ENCODE measurements around the gene FKBP11.

Gene FKBP11

DNA sequence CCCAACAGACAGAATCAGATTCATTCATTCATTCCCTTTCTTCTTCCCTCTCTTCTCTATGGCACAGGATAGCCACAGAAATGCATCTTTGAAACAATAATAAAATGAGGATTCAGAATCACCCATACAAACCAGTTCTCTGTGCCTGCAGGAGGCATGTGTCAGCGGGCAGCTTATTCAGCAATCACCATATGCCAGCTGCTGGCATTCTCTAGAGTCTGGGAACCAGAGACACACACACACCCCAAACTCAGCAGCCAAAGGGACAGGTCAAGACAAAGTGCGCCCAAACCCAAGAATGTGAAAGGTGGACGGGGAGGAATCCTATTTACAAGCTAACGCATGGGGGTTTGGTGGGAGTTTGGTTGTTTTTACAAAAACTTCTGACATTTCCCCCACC lies 17.9 kb upstream of the FKBP11 start:
- H3K27ac ChIP-seq (ENCODE audit: extremely low read depth, low read depth, low read length): no peak overlapping the region
- CTCF ChIA-PET: interaction anchor here (1.4 to 3.1 kb wide), 3 partner anchors 8 to 48 kb away, joined by 6 to 12 read pairs (median 8); no protein-coding TSS in a partner anchor
- H3K36me3 ChIP-seq (ENCODE audit: control insufficient read depth in 2 of 2, insufficient read depth in 1 of 2, low read length in 2 of 2): peaks cover 9 to 52% of the 10 kb centered on the region in 2 experiments; a peak in 2 of 3 replicates
- H3K9me3 ChIP-seq (ENCODE audit: control insufficient read depth, insufficient read depth, low read depth, low read length): no peaks in the 10 kb centered on the region
- no peaks in the 10 kb centered on the region for H3K4me1 ChIP-seq (ENCODE audit: control insufficient read depth, insufficient read depth, low read length)
- TF ChIP-seq GLIS1 (tag by site-specific recombination; IDR thresholded peaks at IDR 0.05) (no peak), KLF1 (tag by site-specific recombination; IDR thresholded peaks at IDR 0.05) (no peak), SP7 (tag by site-specific recombination; IDR thresholded peaks at IDR 0.05) (no peak), ZNF544 (tag by site-specific recombination; IDR thresholded peaks at IDR 0.05) (no peak), ZNF16 (tag by site-specific recombination; IDR thresholded peaks at IDR 0.05; ENCODE audit: low read depth) (no peak), ZNF670 (tag by site-specific recombination; IDR thresholded peaks at IDR 0.05; ENCODE audit: low read depth) (no peak), ZNF501 (tag by site-specific recombination; IDR thresholded peaks at IDR 0.05) (no peak), ZNF37A (tag by site-specific recombination; IDR thresholded peaks at IDR 0.05) (no peak), ZNF292 (tag by site-specific recombination; IDR thresholded peaks at IDR 0.05; ENCODE audit: borderline replicate concordance, low read depth) (no peak)
- TF ChIP-seq, protein P1, sequence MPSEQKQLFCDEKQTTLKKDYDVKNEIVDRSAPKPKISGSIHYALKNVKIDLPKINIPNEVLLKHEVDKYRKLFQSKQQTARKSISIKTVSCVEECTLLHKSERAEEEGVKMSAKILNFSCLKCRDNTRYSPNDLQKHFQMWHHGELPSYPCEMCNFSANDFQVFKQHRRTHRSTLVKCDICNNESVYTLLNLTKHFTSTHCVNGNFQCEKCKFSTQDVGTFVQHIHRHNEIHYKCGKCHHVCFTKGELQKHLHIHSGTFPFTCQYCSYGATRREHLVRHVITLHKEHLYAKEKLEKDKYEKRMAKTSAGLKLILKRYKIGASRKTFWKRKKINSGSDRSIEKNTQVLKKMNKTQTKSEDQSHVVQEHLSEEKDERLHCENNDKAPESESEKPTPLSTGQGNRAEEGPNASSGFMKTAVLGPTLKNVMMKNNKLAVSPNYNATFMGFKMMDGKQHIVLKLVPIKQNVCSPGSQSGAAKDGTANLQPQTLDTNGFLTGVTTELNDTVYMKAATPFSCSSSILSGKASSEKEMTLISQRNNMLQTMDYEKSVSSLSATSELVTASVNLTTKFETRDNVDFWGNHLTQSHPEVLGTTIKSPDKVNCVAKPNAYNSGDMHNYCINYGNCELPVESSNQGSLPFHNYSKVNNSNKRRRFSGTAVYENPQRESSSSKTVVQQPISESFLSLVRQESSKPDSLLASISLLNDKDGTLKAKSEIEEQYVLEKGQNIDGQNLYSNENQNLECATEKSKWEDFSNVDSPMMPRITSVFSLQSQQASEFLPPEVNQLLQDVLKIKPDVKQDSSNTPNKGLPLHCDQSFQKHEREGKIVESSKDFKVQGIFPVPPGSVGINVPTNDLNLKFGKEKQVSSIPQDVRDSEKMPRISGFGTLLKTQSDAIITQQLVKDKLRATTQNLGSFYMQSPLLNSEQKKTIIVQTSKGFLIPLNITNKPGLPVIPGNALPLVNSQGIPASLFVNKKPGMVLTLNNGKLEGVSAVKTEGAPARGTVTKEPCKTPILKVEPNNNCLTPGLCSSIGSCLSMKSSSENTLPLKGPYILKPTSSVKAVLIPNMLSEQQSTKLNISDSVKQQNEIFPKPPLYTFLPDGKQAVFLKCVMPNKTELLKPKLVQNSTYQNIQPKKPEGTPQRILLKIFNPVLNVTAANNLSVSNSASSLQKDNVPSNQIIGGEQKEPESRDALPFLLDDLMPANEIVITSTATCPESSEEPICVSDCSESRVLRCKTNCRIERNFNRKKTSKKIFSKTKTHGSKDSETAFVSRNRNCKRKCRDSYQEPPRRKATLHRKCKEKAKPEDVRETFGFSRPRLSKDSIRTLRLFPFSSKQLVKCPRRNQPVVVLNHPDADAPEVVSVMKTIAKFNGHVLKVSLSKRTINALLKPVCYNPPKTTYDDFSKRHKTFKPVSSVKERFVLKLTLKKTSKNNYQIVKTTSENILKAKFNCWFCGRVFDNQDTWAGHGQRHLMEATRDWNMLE (tag by site-specific recombination; conservative IDR thresholded peaks at IDR 0.05; ENCODE audit: low read depth): no peak
- TF ChIP-seq, protein P2, sequence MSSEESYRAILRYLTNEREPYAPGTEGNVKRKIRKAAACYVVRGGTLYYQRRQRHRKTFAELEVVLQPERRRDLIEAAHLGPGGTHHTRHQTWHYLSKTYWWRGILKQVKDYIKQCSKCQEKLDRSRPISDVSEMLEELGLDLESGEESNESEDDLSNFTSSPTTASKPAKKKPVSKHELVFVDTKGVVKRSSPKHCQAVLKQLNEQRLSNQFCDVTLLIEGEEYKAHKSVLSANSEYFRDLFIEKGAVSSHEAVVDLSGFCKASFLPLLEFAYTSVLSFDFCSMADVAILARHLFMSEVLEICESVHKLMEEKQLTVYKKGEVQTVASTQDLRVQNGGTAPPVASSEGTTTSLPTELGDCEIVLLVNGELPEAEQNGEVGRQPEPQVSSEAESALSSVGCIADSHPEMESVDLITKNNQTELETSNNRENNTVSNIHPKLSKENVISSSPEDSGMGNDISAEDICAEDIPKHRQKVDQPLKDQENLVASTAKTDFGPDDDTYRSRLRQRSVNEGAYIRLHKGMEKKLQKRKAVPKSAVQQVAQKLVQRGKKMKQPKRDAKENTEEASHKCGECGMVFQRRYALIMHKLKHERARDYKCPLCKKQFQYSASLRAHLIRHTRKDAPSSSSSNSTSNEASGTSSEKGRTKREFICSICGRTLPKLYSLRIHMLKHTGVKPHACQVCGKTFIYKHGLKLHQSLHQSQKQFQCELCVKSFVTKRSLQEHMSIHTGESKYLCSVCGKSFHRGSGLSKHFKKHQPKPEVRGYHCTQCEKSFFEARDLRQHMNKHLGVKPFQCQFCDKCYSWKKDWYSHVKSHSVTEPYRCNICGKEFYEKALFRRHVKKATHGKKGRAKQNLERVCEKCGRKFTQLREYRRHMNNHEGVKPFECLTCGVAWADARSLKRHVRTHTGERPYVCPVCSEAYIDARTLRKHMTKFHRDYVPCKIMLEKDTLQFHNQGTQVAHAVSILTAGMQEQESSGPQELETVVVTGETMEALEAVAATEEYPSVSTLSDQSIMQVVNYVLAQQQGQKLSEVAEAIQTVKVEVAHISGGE (tag by site-specific recombination; conservative IDR thresholded peaks at IDR 0.05; ENCODE audit: low read depth): no peak
- POLR2A ChIA-PET: interaction anchor here (0.6 to 1.6 kb wide), 4 partner anchors 10 to 76 kb away, joined by 3 to 7 read pairs (median 4); partner anchors contain the start of genes ARF3 and DDN
- H3K4me3 ChIP-seq (ENCODE audit: low read depth, low read length): no peak overlapping the region

DNA sequence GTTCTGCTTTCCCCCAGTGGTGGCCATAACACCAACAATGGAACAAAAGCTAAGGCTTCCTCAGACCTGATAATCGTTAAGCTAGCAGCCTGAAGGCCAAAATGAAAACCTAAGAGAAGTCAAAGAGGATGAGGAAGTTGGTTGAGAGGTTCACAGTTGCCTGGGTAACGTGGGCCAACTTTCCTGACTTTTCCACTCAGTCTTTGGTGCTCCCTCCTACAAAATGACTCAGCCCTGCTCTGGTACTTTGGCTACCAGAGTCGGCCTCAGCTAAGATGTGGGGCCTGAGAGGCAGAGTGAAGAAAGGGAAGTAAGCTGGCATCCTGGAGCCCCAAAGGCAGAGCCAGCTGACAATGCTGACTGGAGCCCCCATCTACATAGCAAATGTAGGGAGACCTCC lies 14.9 kb upstream of the FKBP11 start:
- ChIA-PET CTCF (interaction anchor here (0.6 to 8.2 kb wide), 11 partner anchors 15 to 434 kb away, joined by 3 to 64 read pairs (median 4); partner anchors contain the start of gene ARF3), POLR2A (no interaction called here)
- Histone ChIP-seq H3K9me3 (ENCODE audit: control insufficient read depth, insufficient read depth, low read depth, low read length) (no peaks in the 10 kb centered on the region), H3K27ac (ENCODE audit: extremely low read depth, low read depth, low read length) (no peak overlapping the region), H3K36me3 (ENCODE audit: control insufficient read depth in 2 of 2, insufficient read depth in 1 of 2, low read length in 2 of 2) (peaks cover 9 to 78% of the 10 kb centered on the region in 2 experiments), H3K4me1 (ENCODE audit: control insufficient read depth, insufficient read depth, low read length) (no peaks in the 10 kb centered on the region), H3K4me3 (ENCODE audit: low read depth, low read length) (no peak overlapping the region)
- TF ChIP-seq OSR2 (tag by site-specific recombination; IDR thresholded peaks at IDR 0.05): no peak
- TF ChIP-seq ZNF600 (tag by site-specific recombination; IDR thresholded peaks at IDR 0.05): 0 out of 2 replicates have a peak, but pooled peaks have one; percentile 3

DNA sequence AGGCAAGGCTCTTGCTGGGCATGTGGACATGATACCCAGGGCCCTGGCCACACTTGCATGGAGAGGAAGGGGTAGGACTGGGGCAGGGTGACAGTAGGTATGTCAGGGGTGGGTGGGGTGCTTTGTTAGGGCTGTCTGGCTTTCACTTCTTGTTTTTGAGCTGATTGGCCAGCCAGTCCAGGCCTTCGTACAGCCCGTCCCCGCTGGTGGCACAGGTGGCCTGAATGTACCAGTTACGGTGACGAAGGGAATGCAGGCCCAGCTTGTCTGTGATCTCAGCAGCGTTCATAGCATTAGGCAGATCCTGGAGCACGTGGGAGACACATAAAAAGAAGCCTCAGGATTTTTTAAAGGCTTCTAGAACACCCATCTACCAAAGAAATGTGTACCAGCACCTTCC lies 13.5 kb upstream of the FKBP11 start:
- Histone ChIP-seq H3K4me3 (ENCODE audit: low read depth, low read length) (no peak overlapping the region), H3K27ac (ENCODE audit: extremely low read depth, low read depth, low read length) (no peak overlapping the region), H3K4me1 (ENCODE audit: control insufficient read depth, insufficient read depth, low read length) (no peaks in the 10 kb centered on the region), H3K9me3 (ENCODE audit: control insufficient read depth, insufficient read depth, low read depth, low read length) (no peaks in the 10 kb centered on the region), H3K36me3 (ENCODE audit: control insufficient read depth in 2 of 2, insufficient read depth in 1 of 2, low read length in 2 of 2) (peaks cover 17 to 83% of the 10 kb centered on the region in 2 experiments)
- ChIA-PET POLR2A (interaction anchor here (0.6 kb wide), 1 partner anchor 40 kb away, joined by 6 read pairs; no protein-coding TSS in a partner anchor), CTCF (interaction anchor here (0.5 to 8.2 kb wide), 16 partner anchors 9 to 321 kb away, joined by 3 to 64 read pairs (median 3); partner anchors contain the start of genes ARF3 and WNT1)
- TF ChIP-seq, protein P3, sequence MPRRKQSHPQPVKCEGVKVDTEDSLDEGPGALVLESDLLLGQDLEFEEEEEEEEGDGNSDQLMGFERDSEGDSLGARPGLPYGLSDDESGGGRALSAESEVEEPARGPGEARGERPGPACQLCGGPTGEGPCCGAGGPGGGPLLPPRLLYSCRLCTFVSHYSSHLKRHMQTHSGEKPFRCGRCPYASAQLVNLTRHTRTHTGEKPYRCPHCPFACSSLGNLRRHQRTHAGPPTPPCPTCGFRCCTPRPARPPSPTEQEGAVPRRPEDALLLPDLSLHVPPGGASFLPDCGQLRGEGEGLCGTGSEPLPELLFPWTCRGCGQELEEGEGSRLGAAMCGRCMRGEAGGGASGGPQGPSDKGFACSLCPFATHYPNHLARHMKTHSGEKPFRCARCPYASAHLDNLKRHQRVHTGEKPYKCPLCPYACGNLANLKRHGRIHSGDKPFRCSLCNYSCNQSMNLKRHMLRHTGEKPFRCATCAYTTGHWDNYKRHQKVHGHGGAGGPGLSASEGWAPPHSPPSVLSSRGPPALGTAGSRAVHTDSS (tag by site-specific recombination; IDR thresholded peaks at IDR 0.05): no peak
- TF ChIP-seq ZNF529 (tag by site-specific recombination; IDR thresholded peaks at IDR 0.05; ENCODE audit: insufficient replicate concordance) (no peak), ZNF510 (tag by site-specific recombination; IDR thresholded peaks at IDR 0.05; ENCODE audit: insufficient replicate concordance) (no peak), SP7 (tag by site-specific recombination; IDR thresholded peaks at IDR 0.05) (no peak)
- TF ChIP-seq, protein P4, sequence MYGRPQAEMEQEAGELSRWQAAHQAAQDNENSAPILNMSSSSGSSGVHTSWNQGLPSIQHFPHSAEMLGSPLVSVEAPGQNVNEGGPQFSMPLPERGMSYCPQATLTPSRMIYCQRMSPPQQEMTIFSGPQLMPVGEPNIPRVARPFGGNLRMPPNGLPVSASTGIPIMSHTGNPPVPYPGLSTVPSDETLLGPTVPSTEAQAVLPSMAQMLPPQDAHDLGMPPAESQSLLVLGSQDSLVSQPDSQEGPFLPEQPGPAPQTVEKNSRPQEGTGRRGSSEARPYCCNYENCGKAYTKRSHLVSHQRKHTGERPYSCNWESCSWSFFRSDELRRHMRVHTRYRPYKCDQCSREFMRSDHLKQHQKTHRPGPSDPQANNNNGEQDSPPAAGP (tag by site-specific recombination; IDR thresholded peaks at IDR 0.05): 0 out of 2 replicates have a peak, but pooled peaks have one; percentile 33

All from HEK293 (cell line).